ENCODE results near the gene SPTSSB. TPM values are rescaled to one million over a fixed set of nuclear protein-coding genes. Genes with fewer than 3 reads are reported as not detected.

SPTSSB gene
- total RNA-seq, 1 experiment from 2014 or later, result 15.7 TPM

DNA sequence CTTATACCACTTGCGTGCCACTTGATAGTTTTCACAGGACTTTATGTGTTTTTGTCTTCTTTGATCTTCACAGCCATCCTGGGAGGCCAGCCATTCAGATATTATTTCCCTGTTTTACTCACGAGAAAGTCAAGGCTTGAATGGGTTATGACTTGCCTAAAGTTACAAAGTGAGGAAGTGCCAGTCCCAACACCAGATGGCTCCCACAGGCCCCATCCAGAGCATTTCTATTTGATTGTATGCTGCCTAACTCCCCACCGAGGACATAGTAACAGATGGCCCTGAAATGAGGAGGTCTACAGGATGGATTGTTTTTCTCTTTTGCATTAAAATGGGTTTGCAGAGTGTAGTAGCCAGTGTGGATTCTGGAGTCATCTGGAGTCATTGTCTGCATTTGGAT, 74.5 kb downstream of the SPTSSB start (continued):
- TF ChIP-seq, protein P1, sequence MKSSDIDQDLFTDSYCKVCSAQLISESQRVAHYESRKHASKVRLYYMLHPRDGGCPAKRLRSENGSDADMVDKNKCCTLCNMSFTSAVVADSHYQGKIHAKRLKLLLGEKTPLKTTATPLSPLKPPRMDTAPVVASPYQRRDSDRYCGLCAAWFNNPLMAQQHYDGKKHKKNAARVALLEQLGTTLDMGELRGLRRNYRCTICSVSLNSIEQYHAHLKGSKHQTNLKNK (CRISPR knock-in tag; IDR thresholded peaks at IDR 0.05), result no peak
- TF ChIP-seq ETV6 (CRISPR knock-in tag; IDR thresholded peaks at IDR 0.05), result no peak
- TF ChIP-seq, protein P2, sequence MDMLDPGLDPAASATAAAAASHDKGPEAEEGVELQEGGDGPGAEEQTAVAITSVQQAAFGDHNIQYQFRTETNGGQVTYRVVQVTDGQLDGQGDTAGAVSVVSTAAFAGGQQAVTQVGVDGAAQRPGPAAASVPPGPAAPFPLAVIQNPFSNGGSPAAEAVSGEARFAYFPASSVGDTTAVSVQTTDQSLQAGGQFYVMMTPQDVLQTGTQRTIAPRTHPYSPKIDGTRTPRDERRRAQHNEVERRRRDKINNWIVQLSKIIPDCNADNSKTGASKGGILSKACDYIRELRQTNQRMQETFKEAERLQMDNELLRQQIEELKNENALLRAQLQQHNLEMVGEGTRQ (CRISPR knock-in tag; IDR thresholded peaks at IDR 0.05), result no peak

DNA sequence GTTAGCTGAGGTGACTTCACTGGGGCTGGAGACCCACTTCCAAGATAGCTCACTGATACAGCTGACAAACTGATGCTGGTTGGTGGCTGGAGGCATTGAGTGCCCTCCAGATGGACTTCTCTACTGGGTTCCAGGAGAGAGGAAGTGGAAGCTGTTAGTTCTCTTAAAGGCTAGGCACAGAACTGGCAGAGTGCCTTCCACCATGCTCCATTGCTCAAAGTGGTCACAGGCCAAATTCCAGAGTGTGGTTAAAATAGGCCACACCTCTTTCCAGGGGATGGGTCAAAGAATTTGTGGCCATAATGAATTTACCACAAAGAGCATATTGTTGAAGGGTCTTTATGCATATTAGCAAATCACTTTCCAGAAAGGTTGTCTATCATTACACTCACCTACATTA, 76.0 kb downstream of the SPTSSB start:
- POLR2A ChIA-PET, result no interaction called here
- ATAC-seq (no peak), DNase-seq (ENCODE audit: low spot score) (no peak)
- TF ChIP-seq, protein P3, sequence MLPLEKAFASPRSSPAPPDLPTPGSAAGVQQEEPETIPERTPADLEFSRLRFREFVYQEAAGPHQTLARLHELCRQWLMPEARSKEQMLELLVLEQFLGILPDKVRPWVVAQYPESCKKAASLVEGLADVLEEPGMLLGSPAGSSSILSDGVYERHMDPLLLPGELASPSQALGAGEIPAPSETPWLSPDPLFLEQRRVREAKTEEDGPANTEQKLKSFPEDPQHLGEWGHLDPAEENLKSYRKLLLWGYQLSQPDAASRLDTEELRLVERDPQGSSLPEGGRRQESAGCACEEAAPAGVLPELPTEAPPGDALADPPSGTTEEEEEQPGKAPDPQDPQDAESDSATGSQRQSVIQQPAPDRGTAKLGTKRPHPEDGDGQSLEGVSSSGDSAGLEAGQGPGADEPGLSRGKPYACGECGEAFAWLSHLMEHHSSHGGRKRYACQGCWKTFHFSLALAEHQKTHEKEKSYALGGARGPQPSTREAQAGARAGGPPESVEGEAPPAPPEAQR (CRISPR knock-in tag; IDR thresholded peaks at IDR 0.05), result no peak
- TF ChIP-seq PRRX2 (CRISPR knock-in tag; IDR thresholded peaks at IDR 0.05) (no peak), NR3C1 (CRISPR knock-in tag; conservative IDR thresholded peaks at IDR 0.05; ENCODE audit: low read depth) (no peak), TEAD4 (CRISPR knock-in tag; IDR thresholded peaks at IDR 0.05) (no peak), RELA (CRISPR knock-in tag; IDR thresholded peaks at IDR 0.05; ENCODE audit: borderline replicate concordance) (no peak), ZNF232 (CRISPR knock-in tag; IDR thresholded peaks at IDR 0.05) (no peak), CREM (CRISPR knock-in tag; IDR thresholded peaks at IDR 0.05) (no peak), NFATC4 (CRISPR knock-in tag; IDR thresholded peaks at IDR 0.05) (no peak), SP1 (CRISPR knock-in tag; conservative IDR thresholded peaks at IDR 0.05) (no peak)
- TF ChIP-seq, protein P4, sequence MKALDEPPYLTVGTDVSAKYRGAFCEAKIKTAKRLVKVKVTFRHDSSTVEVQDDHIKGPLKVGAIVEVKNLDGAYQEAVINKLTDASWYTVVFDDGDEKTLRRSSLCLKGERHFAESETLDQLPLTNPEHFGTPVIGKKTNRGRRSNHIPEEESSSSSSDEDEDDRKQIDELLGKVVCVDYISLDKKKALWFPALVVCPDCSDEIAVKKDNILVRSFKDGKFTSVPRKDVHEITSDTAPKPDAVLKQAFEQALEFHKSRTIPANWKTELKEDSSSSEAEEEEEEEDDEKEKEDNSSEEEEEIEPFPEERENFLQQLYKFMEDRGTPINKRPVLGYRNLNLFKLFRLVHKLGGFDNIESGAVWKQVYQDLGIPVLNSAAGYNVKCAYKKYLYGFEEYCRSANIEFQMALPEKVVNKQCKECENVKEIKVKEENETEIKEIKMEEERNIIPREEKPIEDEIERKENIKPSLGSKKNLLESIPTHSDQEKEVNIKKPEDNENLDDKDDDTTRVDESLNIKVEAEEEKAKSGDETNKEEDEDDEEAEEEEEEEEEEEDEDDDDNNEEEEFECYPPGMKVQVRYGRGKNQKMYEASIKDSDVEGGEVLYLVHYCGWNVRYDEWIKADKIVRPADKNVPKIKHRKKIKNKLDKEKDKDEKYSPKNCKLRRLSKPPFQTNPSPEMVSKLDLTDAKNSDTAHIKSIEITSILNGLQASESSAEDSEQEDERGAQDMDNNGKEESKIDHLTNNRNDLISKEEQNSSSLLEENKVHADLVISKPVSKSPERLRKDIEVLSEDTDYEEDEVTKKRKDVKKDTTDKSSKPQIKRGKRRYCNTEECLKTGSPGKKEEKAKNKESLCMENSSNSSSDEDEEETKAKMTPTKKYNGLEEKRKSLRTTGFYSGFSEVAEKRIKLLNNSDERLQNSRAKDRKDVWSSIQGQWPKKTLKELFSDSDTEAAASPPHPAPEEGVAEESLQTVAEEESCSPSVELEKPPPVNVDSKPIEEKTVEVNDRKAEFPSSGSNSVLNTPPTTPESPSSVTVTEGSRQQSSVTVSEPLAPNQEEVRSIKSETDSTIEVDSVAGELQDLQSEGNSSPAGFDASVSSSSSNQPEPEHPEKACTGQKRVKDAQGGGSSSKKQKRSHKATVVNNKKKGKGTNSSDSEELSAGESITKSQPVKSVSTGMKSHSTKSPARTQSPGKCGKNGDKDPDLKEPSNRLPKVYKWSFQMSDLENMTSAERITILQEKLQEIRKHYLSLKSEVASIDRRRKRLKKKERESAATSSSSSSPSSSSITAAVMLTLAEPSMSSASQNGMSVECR (CRISPR knock-in tag; IDR thresholded peaks at IDR 0.05; ENCODE audit: borderline replicate concordance), result no peak
- TF ChIP-seq, protein P5, sequence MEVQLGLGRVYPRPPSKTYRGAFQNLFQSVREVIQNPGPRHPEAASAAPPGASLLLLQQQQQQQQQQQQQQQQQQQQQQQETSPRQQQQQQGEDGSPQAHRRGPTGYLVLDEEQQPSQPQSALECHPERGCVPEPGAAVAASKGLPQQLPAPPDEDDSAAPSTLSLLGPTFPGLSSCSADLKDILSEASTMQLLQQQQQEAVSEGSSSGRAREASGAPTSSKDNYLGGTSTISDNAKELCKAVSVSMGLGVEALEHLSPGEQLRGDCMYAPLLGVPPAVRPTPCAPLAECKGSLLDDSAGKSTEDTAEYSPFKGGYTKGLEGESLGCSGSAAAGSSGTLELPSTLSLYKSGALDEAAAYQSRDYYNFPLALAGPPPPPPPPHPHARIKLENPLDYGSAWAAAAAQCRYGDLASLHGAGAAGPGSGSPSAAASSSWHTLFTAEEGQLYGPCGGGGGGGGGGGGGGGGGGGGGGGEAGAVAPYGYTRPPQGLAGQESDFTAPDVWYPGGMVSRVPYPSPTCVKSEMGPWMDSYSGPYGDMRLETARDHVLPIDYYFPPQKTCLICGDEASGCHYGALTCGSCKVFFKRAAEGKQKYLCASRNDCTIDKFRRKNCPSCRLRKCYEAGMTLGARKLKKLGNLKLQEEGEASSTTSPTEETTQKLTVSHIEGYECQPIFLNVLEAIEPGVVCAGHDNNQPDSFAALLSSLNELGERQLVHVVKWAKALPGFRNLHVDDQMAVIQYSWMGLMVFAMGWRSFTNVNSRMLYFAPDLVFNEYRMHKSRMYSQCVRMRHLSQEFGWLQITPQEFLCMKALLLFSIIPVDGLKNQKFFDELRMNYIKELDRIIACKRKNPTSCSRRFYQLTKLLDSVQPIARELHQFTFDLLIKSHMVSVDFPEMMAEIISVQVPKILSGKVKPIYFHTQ (CRISPR knock-in tag; IDR thresholded peaks at IDR 0.05), result no peak
- TF ChIP-seq, protein P6, sequence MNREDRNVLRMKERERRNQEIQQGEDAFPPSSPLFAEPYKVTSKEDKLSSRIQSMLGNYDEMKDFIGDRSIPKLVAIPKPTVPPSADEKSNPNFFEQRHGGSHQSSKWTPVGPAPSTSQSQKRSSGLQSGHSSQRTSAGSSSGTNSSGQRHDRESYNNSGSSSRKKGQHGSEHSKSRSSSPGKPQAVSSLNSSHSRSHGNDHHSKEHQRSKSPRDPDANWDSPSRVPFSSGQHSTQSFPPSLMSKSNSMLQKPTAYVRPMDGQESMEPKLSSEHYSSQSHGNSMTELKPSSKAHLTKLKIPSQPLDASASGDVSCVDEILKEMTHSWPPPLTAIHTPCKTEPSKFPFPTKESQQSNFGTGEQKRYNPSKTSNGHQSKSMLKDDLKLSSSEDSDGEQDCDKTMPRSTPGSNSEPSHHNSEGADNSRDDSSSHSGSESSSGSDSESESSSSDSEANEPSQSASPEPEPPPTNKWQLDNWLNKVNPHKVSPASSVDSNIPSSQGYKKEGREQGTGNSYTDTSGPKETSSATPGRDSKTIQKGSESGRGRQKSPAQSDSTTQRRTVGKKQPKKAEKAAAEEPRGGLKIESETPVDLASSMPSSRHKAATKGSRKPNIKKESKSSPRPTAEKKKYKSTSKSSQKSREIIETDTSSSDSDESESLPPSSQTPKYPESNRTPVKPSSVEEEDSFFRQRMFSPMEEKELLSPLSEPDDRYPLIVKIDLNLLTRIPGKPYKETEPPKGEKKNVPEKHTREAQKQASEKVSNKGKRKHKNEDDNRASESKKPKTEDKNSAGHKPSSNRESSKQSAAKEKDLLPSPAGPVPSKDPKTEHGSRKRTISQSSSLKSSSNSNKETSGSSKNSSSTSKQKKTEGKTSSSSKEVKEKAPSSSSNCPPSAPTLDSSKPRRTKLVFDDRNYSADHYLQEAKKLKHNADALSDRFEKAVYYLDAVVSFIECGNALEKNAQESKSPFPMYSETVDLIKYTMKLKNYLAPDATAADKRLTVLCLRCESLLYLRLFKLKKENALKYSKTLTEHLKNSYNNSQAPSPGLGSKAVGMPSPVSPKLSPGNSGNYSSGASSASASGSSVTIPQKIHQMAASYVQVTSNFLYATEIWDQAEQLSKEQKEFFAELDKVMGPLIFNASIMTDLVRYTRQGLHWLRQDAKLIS (CRISPR knock-in tag; IDR thresholded peaks at IDR 0.05; ENCODE audit: borderline replicate concordance), result no peak
- CTCF ChIA-PET, result no interaction called here
- Mint-ChIP-seq H3K4me3 (no peak overlapping the region), H3K27me3 (ENCODE audit: low read depth) (no peaks in the 10 kb centered on the region), H3K4me1 (no peaks in the 10 kb centered on the region), H3K9me3 (peaks cover 36% of the 10 kb centered on the region), H3K27ac (no peak overlapping the region), H3K36me3 (peaks cover 33% of the 10 kb centered on the region)
